Measurements from ENCODE around the gene GRID1. TPM values are rescaled to one million over a fixed set of nuclear protein-coding genes. Genes with fewer than 3 reads are reported as not detected.
"Not testable (repeated sequence)": the region's sequence is repeated elsewhere in the genome, so short reads cannot be mapped to it uniquely, and the experiment has no call there.

Gene GRID1
- total RNA-seq, 1 donor from 2014 or later: 0.22 TPM

- Mint-ChIP-seq H3K27me3 (peaks cover 4% of the 10 kb centered on the region), H3K9me3 (ENCODE audit: low read depth) (no peaks in the 10 kb centered on the region), H3K4me3 (ENCODE audit: low read depth) (no peak overlapping the region), H3K36me3 (ENCODE audit: insufficient read depth) (no peaks in the 10 kb centered on the region), H3K4me1 (ENCODE audit: low read depth) (peaks cover 6% of the 10 kb centered on the region), H3K27ac (no peak overlapping the region)
- DNase-seq (ENCODE audit: low spot score, unreplicated experiment): no peak
- no peak for TF ChIP-seq CTCF (IDR thresholded peaks at IDR 0.05; ENCODE audit: unreplicated experiment)
Observed at GRCh38 chr10:86111902-86112545, 254.6 kb downstream of the GRID1 start.

- TF ChIP-seq CTCF (IDR thresholded peaks at IDR 0.05; ENCODE audit: unreplicated experiment): peak; percentile 26
- Mint-ChIP-seq H3K4me3 (ENCODE audit: low read depth) (no peak overlapping the region), H3K9me3 (ENCODE audit: low read depth) (no peaks in the 10 kb centered on the region), H3K27me3 (peaks cover 16% of the 10 kb centered on the region), H3K4me1 (ENCODE audit: low read depth) (peaks cover 6% of the 10 kb centered on the region), H3K27ac (no peak overlapping the region), H3K36me3 (ENCODE audit: insufficient read depth) (no peaks in the 10 kb centered on the region)
- DNase-seq (ENCODE audit: low spot score, unreplicated experiment): no peak
Observed at GRCh38 chr10:86110156-86110786, 256.3 kb downstream of the GRID1 start.

- Mint-ChIP-seq H3K36me3 (ENCODE audit: insufficient read depth) (no peaks in the 10 kb centered on the region), H3K4me1 (ENCODE audit: low read depth) (peaks cover 6% of the 10 kb centered on the region), H3K9me3 (ENCODE audit: low read depth) (no peaks in the 10 kb centered on the region), H3K4me3 (ENCODE audit: low read depth) (no peak overlapping the region), H3K27ac (no peak overlapping the region), H3K27me3 (peaks cover 11% of the 10 kb centered on the region)
- no peak for DNase-seq (ENCODE audit: low spot score, unreplicated experiment)
- no peak for TF ChIP-seq CTCF (IDR thresholded peaks at IDR 0.05; ENCODE audit: unreplicated experiment)
Observed at GRCh38 chr10:86109421-86109820, 257.2 kb downstream of the GRID1 start.

GRCh38 chr10:86108696-86109095 lies 257.9 kb downstream of the GRID1 start:
- Mint-ChIP-seq H3K36me3 (ENCODE audit: insufficient read depth) (no peaks in the 10 kb centered on the region), H3K27me3 (peaks cover 11% of the 10 kb centered on the region), H3K4me3 (ENCODE audit: low read depth) (no peak overlapping the region), H3K27ac (no peak overlapping the region), H3K4me1 (ENCODE audit: low read depth) (peaks cover 6% of the 10 kb centered on the region), H3K9me3 (ENCODE audit: low read depth) (no peaks in the 10 kb centered on the region)
- DNase-seq (ENCODE audit: low spot score, unreplicated experiment): no peak
- no peak for TF ChIP-seq CTCF (IDR thresholded peaks at IDR 0.05; ENCODE audit: unreplicated experiment)

- H3K4me1 Mint-ChIP-seq (ENCODE audit: low read depth); H3K4me3 Mint-ChIP-seq (ENCODE audit: low read depth); H3K27ac Mint-ChIP-seq; H3K36me3 Mint-ChIP-seq (ENCODE audit: insufficient read depth); H3K9me3 Mint-ChIP-seq (ENCODE audit: low read depth); DNase-seq (ENCODE audit: low spot score, unreplicated experiment): not testable (repeated sequence)
- H3K27me3 Mint-ChIP-seq: peaks cover 11% of the 10 kb centered on the region
Observed at GRCh38 chr10:86107611-86108310, 258.8 kb downstream of the GRID1 start.

Measured in progenitor cell of endocrine pancreas (in vitro differentiated cells).